ENCODE results near the gene CCDC197. TPM values are rescaled to one million over a fixed set of nuclear protein-coding genes. Genes with fewer than 3 reads are reported as not detected.

The CCDC197 gene
- total and polyA plus RNA-seq, 9 of the 15 experiments (the other 6 are each of a cell fraction or from before 2014, with no cell fraction given): not detected

DNA sequence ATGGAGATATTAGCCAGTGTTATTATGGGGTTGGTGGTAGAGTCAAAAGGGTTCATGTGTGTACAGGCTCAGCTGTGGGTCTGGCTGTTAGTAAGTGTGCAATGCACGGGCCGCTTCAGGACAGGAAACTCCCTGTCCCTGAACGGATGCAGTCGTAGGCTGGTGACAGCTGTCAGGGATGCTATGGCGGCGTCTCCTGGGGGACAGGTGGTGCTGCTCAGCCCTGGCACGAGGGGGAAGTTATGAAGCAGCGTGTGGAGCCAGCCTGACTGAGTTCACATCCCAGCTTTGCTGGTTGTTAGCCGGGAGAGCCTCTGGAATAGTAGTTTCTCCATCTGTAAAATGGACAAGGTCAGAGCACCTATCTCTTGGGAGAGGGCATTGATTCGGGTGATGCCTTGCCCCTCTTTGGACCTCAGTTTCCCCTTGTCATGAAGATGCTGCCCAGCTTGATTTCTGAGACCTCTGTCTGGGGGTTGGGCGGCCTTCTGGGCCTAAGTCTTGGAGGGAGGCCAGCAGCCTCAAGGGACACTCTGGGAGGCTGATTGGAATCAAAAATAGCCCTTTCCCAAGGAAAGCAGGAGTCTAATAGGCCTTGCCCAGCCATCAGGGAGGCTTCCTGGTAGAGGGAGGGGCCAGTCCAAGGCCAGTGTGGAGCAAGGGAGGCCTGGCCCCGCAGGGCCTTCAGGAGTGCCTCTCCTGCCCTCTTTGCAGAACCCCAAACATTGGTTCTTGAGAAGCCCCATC lies 27.8 kb upstream of the CCDC197 start (continued):
- no peak for TF ChIP-seq KAT2B (IDR thresholded peaks at IDR 0.05; ENCODE audit: low read depth, low read length)

DNA sequence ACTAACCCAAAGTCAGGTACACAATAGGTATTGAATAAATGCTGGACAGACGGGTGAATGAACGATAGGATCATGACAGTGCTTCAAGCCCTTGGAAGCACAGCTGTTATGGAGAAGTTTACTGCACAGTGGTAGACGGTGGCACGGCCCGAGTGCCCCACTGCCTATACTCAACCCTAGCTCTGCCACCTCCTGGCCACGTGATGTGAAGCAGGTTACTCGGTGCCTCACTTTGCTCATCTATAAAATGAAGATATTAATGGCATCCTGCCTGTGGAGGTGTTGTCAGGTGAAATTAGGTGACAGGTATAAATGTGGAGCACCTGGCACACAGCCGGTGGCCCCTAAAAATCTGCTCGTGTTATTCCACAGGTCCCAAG lies 26.5 kb upstream of the CCDC197 start:
- in situ Hi-C loops (cut with MboI): no loop called here
- ChIA-PET POLR2A (no interaction called here), CTCF (ENCODE audit: low intra/inter-chr PET ratio) (no interaction called here)
- Histone ChIP-seq H3K9ac (ENCODE audit: insufficient read depth in 1 of 2, low read depth in 2 of 2, low read length in 2 of 2) (no peak overlapping the region), H3K27ac (ENCODE audit: extremely low read depth, low read depth, low read length) (no peak overlapping the region), H2AFZ (ENCODE audit: low read depth, low read length) (no peak overlapping the region), H4K20me1 (replicated peaks; ENCODE audit: control insufficient read depth, insufficient read depth, low read length) (no peaks in the 10 kb centered on the region), H3K4me1 (replicated peaks in 1 of 2; ENCODE audit: control insufficient read depth in 2 of 2, insufficient read depth in 2 of 2, low read length in 2 of 2) (no peaks in the 10 kb centered on the region; a peak in 1 of 5 replicates), H3K79me2 (ENCODE audit: control insufficient read depth, insufficient read depth, low read length) (no peaks in the 10 kb centered on the region), H3K9me3 (replicated peaks; ENCODE audit: control insufficient read depth, insufficient read depth, low read depth, low read length) (no peaks in the 10 kb centered on the region), H3K9me1 (ENCODE audit: control insufficient read depth, insufficient read depth, low read length) (no peaks in the 10 kb centered on the region), H3K4me3 (no peak overlapping the region), H3K36me3 (ENCODE audit: control insufficient read depth, insufficient read depth, low read length) (no peaks in the 10 kb centered on the region), H3K27me3 (ENCODE audit: control insufficient read depth in 2 of 2, insufficient read depth in 2 of 2, low read length in 2 of 2) (peaks cover 0 to 47% of the 10 kb centered on the region in 2 experiments; a peak in 2 of 5 replicates), H3K4me2 (ENCODE audit: insufficient read depth, low read length) (no peak overlapping the region)
- TF ChIP-seq SNIP1 (IDR thresholded peaks at IDR 0.05; ENCODE audit: low read depth) (no peak), XRCC3 (IDR thresholded peaks at IDR 0.05) (no peak), PHB2 (IDR thresholded peaks at IDR 0.05; ENCODE audit: low read depth) (no peak), SOX6 (IDR thresholded peaks at IDR 0.05) (no peak), TCF3 (CRISPR knock-in tag; IDR thresholded peaks at IDR 0.05) (no peak), ARNT (IDR thresholded peaks at IDR 0.05) (no peak), ZNF174 (CRISPR knock-in tag; IDR thresholded peaks at IDR 0.05) (no peak)
- TF ChIP-seq, protein P1, sequence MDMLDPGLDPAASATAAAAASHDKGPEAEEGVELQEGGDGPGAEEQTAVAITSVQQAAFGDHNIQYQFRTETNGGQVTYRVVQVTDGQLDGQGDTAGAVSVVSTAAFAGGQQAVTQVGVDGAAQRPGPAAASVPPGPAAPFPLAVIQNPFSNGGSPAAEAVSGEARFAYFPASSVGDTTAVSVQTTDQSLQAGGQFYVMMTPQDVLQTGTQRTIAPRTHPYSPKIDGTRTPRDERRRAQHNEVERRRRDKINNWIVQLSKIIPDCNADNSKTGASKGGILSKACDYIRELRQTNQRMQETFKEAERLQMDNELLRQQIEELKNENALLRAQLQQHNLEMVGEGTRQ (CRISPR knock-in tag; IDR thresholded peaks at IDR 0.05): 0 out of 2 replicates have a peak, but pooled peaks have one; percentile 14
- DNase-seq (ENCODE audit: extremely low read depth in 1 of 4, low spot score in 3 of 4): no peak
- no TSS peak for BruUV-seq (replicated peaks)
- FAIRE-seq: no peak
- intact Hi-C loops (cut with micrococcal nuclease): no loop called here
- no peak for ATAC-seq
- 0% methylated on average over 9 of the region's 9 CpGs for WGBS (ENCODE audit: insufficient coverage, low coverage, missing lambda C conversion rate)
